GM19239 (cell line): Measurements from ENCODE around the gene PIK3C2G.

Source experiments
- DNase-seq: peaks from one replicate; pipeline ENCODE4 v3.0.0; 2011; ENCODE audit warnings: low spot score; ENCODE audit not compliant: insufficient read length
- FAIRE-seq: peaks from 2 replicates; lab custom pipeline; 2011; peaks lifted over from hg19 to GRCh38; lab: Jason Lieb, UNC

PIK3C2G gene

GRCh38 chr12:18339633-18340032 lies 78.3 kb downstream of the PIK3C2G start:
- DNase-seq = no peak
- no peak for FAIRE-seq

- FAIRE-seq = no peak
- no peak for DNase-seq
Observed at GRCh38 chr12:18340186-18340585, 78.9 kb downstream of the PIK3C2G start.

GRCh38 chr12:18340786-18341185 lies 79.5 kb downstream of the PIK3C2G start:
- DNase-seq (no peak), FAIRE-seq (no peak)

DNA sequence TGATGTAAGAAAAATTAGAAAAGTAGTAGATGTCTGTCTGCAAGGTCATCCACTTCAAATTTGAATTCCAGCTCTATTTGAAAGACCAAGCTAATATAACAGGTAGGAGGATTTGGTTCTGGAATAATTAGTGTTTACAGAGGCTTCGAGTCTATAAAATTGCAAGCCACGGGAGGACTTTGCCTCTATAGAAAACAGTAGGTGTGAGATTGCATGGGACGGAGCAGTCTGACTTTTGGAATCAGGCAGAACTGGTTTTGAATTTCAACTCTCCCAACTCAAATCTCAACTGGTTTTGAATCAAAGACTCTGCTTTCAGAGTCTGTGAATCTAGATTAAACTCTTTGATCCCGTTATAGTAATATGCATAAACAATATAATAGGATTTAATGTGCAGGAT lies 82.4 kb downstream of the PIK3C2G start:
- no peak for DNase-seq
- FAIRE-seq = no peak

GRCh38 chr12:18345021-18345735 lies 83.9 kb downstream of the PIK3C2G start:
- DNase-seq (no peak), FAIRE-seq (no peak)

DNA sequence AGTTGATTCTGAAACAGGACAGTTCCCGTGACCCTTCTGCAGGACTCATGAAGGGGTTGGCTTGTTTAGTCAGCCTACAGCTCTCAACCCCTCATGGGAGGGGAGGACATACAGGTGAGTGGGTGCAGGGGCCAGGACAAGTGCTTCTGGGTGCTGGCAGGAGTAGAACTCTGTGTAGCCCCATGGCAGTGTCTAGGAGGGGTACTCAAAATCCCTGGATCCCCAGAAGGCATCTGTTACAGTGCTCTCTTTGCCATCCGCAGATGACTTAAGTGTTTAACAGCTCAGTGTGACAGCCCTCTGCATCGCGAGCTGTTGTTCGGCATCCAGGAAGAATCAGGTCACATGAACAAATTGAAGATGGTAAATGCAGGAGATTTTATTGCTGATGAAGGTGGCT lies 91.0 kb downstream of the PIK3C2G start:
- DNase-seq (no peak), FAIRE-seq (no peak)

DNA sequence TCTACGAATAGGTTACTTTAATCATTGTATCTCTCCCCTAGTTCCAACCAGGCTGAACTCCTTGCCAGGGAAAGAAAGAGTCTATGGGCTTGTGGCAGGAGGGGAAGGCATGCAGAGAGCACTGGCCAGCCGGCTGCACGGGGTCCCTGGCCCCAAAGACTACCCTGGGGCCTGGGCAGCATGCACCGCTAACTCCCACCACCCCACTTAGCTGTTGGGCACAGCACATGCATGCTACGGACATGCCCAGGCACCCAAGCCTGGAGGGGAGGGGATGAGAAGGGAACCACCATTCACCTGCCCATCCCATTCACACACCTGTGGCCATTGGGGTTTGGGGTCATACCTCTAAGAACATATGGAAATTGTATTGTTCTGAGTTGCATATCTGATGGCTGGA lies 94.1 kb downstream of the PIK3C2G start:
- no peak for FAIRE-seq
- no peak for DNase-seq

DNA sequence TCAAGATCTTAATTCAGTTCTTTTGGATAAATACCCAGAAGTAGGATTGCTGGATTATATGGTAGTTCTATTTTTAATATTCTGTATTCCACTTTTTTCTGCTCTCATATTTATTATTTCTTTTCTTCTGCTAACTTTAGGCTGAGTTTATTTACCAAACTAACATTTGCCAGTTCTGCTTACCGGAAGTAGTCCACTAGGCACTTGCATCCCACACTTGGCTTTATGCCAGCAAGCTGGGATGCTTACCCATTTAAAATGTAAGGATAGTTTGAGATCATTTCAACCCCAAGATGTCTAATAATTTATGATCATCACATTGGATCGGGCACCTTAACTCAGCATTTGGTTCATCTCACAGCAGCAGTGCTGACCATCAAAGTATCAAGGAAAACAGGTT lies 96.8 kb downstream of the PIK3C2G start:
- DNase-seq (no peak), FAIRE-seq (no peak)

DNA sequence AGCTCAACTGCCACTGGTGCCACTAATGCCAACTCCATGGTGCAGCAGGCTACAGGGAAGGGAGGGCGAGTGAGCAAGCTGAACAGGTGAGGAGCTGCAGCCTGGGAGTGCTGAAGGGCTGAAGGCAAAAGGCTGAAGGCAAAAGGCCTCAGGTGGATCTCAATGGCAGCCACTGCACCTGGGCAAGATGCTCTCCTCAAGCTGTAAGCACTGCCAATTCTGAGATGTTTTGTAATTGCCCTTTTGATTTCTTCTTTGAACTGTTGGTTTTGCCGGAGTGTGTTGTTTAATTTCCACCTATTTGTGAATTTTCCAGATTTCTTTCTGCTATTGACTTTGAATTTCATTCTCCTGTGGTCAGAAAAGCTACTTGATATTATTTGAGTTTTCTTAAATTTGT lies 97.6 kb downstream of the PIK3C2G start:
- FAIRE-seq (no peak), DNase-seq (no peak)

GRCh38 chr12:18361433-18361832 lies 100.1 kb downstream of the PIK3C2G start:
- DNase-seq (no peak), FAIRE-seq (no peak)

GRCh38 chr12:18363321-18363720 lies 102.0 kb downstream of the PIK3C2G start:
- FAIRE-seq (no peak), DNase-seq (no peak)

- FAIRE-seq = no peak
- no peak for DNase-seq
Observed at GRCh38 chr12:18368594-18368993, 107.3 kb downstream of the PIK3C2G start.

DNA sequence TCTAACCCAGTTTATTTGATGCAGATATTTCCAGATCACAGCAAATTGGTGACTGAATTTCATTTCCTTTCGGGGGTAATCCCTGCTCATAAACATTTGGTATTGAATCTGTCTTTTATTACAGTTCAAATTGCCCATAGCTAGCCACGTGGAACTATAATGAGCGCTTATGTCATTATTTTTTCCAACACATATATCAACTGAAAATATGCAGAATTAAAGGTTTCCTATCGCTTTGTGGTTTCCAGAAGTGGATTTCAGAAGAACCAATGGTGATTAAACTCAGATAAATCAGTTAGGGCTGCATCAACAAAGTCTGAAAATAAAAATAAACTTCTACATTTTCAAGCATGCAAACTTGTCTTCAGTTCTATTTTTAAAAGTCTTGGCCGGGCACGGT lies 111.9 kb downstream of the PIK3C2G start:
- no peak for FAIRE-seq
- no peak for DNase-seq

- DNase-seq (no peak), FAIRE-seq (no peak)
Observed at GRCh38 chr12:18375131-18375530, 113.8 kb downstream of the PIK3C2G start.

DNA sequence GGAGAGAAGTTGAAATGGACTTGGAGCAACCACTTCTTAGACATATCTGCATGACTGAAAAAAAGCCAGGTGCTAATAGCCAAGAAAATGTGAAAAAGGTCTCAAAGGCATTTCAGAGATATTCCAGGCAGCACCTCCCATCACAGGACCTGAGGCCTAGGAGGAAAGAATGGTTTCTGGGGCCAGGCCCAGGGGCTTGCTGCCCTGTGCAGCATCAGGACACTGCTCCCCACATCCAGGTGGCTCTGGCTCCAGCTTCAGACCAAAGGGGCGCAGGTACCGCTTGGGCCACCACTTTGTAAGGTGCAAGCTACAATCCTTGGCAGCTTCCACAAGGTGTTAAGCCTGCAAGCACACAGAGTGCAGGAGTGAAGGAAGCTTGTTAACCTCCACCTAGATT lies 114.3 kb downstream of the PIK3C2G start:
- no peak for FAIRE-seq
- no peak for DNase-seq

DNA sequence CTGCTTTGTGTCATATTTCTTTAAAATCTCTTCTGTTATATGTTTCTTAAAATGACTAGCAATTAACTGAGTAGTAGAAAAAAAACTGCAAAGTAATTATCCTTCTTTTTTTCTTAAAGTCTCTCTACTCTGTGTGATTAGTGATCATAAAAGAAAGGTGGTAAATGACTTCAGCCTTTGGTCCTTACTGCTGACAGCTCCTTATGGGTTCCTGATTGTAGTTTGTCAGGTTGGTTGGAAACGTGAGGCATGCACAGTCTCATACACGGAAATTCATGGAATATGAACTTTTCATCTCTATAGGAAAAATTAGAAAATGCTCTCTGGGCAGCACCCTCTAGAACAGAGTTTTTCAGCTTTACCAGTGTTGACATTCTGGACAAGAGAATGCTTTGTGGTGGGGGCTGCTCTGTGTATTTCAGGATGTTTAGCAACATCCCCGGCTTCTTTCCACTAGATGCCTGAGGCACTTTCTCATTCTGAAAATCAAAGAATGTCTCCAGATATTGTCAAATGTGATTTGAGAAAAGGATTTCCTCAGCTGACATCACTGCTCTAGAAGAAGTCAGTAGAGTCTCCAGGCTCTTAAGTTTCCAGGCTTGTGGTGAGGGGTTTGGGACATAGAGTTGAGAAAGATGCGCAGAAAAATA lies 121.0 kb downstream of the PIK3C2G start:
- FAIRE-seq (no peak), DNase-seq (no peak)

GRCh38 chr12:18383203-18383602 lies 121.9 kb downstream of the PIK3C2G start:
- FAIRE-seq = no peak

GRCh38 chr12:18387706-18388105 lies 126.4 kb downstream of the PIK3C2G start:
- no peak for FAIRE-seq
- DNase-seq = no peak

More at GRCh38 chr12:18383203-18383602, 121.9 kb downstream of the PIK3C2G start:
- no peak for DNase-seq

- no peak for FAIRE-seq
- no peak for DNase-seq
Observed at GRCh38 chr12:18389820-18390219, 128.5 kb downstream of the PIK3C2G start.

DNA sequence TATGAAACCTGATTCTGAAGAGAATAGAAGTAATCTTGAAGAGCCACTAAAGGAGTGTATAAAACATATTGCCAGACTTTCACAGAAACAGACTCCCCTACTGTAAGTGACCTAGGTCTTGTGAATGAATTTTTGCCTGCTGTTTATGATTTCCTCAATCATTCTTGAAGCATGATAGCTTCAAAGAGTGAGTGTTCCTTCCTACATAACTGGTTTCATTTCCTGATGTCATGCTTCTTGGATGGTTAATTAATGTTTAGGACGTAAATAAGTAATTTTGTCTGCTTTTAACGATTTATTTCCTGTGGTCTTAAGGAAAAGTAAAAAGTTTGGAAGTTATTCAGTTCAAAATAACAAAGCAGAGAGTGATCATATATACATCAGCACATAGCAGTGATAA lies 129.8 kb downstream of the PIK3C2G start:
- no peak for FAIRE-seq
- DNase-seq = no peak

- FAIRE-seq = no peak
- DNase-seq = no peak
Observed at GRCh38 chr12:18394742-18395141, 133.4 kb downstream of the PIK3C2G start.

DNA sequence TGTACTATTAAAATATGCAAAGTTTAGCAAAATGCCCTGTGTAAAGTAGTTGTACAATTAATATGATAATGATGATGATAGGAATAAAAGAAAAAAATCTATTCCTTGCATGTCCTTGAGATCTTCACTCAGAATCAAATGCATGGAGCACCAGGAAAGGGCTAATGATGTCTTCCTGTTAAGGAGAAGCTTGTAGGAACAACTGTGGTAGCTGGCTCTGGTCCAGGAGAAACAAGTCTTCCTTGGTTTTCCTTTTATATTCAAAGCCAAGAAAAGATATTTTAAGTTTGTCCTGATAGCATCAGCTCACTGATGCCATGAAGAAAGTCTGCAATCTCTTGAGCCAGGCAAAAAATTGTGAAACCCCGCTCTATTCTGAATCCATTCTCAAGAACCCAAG lies 138.9 kb downstream of the PIK3C2G start:
- FAIRE-seq (no peak), DNase-seq (no peak)
